D721Med (cell line): Measurements from ENCODE around the gene EPHA2.

Source experiments
- DNase-seq: peaks from one replicate; pipeline ENCODE4 v3.0.0; 2011; ENCODE audit warnings: low spot score; ENCODE audit not compliant: insufficient read length
- FAIRE-seq: peaks from 2 replicates; lab custom pipeline; 2011; peaks lifted over from hg19 to GRCh38; lab: Jason Lieb, UNC
- TF ChIP-seq, protein P1 (sequence below): IDR thresholded peaks from 2 replicates; pipeline ENCODE4 v1.5.1; 2012; ENCODE audit warnings: mild to moderate bottlenecking, control low read depth; ENCODE audit not compliant: insufficient read depth; ENCODE audit errors: missing control alignments

EPHA2 gene

DNA sequence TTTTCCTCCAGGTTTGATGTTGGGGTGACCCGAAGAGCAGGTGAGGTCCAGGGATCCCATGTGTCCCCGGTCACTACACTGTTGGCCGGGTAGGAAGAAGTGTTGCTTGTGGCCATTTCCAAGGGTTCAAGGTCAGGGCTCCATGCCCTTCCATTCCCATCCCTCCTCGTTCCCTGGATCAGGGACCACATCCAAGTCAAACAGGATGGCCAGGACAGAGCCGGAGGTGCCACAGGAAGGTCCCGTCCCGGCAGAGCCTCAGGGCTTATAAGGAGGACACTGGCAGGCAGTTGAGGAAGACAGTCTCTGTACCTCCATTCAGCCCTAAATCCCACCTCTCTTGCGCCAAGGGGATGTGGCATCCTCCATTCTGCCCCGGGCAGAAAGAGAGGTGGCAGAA, 60.4 kb downstream of the EPHA2 start:
- TF ChIP-seq, protein P1, sequence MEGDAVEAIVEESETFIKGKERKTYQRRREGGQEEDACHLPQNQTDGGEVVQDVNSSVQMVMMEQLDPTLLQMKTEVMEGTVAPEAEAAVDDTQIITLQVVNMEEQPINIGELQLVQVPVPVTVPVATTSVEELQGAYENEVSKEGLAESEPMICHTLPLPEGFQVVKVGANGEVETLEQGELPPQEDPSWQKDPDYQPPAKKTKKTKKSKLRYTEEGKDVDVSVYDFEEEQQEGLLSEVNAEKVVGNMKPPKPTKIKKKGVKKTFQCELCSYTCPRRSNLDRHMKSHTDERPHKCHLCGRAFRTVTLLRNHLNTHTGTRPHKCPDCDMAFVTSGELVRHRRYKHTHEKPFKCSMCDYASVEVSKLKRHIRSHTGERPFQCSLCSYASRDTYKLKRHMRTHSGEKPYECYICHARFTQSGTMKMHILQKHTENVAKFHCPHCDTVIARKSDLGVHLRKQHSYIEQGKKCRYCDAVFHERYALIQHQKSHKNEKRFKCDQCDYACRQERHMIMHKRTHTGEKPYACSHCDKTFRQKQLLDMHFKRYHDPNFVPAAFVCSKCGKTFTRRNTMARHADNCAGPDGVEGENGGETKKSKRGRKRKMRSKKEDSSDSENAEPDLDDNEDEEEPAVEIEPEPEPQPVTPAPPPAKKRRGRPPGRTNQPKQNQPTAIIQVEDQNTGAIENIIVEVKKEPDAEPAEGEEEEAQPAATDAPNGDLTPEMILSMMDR, result no peak
- FAIRE-seq (no peak), DNase-seq (no peak)

DNA sequence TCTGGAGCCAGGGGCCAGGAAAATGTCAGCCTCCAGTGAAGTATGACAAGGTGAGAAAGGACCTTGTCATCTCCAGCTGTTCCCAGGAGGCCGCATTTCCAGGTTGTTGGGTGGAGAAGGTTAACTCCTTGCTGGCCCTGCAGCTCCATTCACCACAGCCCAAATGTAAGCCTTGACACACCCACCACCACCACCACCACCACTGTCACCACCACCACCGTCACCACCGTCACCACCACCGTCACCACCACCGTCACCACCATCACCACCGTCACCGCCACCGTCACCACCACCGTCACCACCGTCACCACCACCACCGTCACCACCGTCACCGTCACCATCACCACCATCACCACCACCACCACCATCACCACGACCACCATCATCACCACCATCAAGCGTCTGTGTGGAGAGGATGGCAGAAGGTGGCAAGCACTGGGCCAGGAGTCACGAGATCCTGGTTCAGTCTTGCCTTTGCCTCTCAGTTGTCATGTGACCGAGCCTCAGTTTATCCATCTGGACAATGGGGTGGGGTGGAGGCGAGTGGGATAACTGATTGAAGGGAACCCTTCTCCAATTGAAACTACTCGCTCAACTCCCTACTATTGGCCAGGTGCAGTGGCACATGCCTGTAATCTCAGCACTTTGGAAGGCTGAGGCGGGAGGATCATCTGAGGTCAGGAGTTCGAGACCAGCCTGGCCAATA, 61.3 kb downstream of the EPHA2 start:
- DNase-seq (no peak), FAIRE-seq (no peak)
- TF ChIP-seq, protein P1, result no peak

DNA sequence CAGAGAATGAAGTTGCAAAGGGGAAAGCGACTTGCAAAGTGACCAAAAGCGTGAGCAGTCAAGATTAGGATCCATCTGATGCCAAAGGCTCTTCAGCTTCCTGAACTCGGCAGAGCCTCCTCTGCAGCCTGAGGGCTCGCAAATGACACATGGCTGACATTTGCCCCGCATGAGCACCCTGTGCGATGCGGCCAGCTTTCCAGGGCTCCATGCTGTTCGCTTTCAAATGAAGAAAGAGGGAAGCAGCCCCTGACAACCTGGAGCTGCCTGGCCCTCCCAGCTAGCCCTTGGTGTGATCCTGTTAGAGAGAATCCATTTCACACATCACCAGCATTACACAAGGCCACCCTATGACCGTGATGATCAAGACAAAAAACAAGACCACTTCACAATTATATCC, 62.3 kb downstream of the EPHA2 start:
- FAIRE-seq (no peak), DNase-seq (no peak)

GRCh38 chr1:16092923-16093511, 62.9 kb downstream of the EPHA2 start:
- no peak for FAIRE-seq
- TF ChIP-seq, protein P1, result no peak
- no peak for DNase-seq

More for the DNA sequence above, 62.3 kb downstream of the EPHA2 start:
- TF ChIP-seq, protein P1, result no peak

GRCh38 chr1:16092097-16092922, 63.6 kb downstream of the EPHA2 start:
- FAIRE-seq, result no peak
- no peak for DNase-seq
- TF ChIP-seq, protein P1, result no peak

GRCh38 chr1:16091296-16091695, 64.6 kb downstream of the EPHA2 start:
- no peak for DNase-seq
- TF ChIP-seq, protein P1, result no peak
- FAIRE-seq, result no peak
